ENCODE data around the gene DMD.

DNA sequence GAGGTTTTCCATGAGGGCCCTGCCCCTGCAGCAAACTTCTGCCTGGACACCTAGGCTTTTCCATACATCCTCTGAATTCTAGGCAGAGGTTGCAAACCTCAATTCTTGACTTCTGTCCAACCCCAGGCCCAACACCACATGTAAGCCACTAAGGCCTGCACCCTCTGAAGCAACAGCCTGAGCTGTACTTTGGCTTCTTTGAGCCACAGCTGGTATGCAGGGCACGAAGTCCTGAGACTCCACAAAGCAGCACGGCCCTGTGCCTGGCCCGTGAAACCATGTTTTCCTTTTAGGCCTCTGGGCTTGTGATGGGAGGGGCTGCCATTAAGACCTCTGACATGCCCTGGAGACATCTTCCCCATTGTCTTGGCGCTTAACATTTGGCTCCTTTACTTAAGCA lies 1411.1 kb downstream of the DMD start:
- TF ChIP-seq, protein P1, sequence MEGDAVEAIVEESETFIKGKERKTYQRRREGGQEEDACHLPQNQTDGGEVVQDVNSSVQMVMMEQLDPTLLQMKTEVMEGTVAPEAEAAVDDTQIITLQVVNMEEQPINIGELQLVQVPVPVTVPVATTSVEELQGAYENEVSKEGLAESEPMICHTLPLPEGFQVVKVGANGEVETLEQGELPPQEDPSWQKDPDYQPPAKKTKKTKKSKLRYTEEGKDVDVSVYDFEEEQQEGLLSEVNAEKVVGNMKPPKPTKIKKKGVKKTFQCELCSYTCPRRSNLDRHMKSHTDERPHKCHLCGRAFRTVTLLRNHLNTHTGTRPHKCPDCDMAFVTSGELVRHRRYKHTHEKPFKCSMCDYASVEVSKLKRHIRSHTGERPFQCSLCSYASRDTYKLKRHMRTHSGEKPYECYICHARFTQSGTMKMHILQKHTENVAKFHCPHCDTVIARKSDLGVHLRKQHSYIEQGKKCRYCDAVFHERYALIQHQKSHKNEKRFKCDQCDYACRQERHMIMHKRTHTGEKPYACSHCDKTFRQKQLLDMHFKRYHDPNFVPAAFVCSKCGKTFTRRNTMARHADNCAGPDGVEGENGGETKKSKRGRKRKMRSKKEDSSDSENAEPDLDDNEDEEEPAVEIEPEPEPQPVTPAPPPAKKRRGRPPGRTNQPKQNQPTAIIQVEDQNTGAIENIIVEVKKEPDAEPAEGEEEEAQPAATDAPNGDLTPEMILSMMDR (IDR thresholded peaks at IDR 0.05) = no peak
- no peak for TF ChIP-seq POLR2A (IDR thresholded peaks at IDR 0.05)
